ENCODE data around the gene AP4S1.

DNA sequence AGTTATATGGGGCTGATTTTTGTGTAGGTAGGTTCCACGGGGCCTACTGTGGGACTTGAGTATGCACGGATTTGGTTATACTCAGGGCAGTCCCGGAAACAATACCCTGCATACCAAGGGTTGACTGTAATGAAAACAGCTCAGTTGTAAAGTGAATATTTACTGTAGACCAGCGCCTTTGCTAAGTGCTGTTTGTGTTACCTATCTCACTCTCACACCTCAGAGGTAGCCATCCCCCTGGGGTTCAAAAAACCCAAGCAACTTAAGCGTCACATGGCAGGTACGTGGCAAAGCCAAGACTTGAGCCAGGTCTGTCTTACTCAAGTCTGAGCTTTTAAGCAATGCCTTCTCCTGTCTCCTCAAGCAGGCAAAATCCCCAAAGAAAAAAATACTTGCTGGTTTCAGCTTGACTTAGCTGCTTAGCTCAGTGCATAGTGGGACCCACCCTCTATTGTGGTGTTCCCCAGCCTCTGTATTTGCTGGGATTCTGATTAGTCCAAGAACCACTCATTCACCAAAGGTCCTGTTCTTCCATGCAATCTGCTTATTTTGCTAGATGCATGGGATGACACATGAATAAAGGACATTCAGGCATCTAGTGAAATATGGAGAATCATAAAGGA is 34.9 kb downstream of the AP4S1 start:
- TF ChIP-seq, protein P1, sequence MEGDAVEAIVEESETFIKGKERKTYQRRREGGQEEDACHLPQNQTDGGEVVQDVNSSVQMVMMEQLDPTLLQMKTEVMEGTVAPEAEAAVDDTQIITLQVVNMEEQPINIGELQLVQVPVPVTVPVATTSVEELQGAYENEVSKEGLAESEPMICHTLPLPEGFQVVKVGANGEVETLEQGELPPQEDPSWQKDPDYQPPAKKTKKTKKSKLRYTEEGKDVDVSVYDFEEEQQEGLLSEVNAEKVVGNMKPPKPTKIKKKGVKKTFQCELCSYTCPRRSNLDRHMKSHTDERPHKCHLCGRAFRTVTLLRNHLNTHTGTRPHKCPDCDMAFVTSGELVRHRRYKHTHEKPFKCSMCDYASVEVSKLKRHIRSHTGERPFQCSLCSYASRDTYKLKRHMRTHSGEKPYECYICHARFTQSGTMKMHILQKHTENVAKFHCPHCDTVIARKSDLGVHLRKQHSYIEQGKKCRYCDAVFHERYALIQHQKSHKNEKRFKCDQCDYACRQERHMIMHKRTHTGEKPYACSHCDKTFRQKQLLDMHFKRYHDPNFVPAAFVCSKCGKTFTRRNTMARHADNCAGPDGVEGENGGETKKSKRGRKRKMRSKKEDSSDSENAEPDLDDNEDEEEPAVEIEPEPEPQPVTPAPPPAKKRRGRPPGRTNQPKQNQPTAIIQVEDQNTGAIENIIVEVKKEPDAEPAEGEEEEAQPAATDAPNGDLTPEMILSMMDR (IDR thresholded peaks at IDR 0.05) = no peak
- TF ChIP-seq POLR2A (IDR thresholded peaks at IDR 0.05) = no peak
